GM12874 (cell line): ENCODE measurements around the gene SH3D19.

ENCODE experiments used
- TF ChIP-seq, protein P1 (sequence below): IDR thresholded peaks from 2 replicates; pipeline ENCODE4 v1.5.1; 2011; ENCODE audit warnings: low read depth, mild to moderate bottlenecking, control low read depth, low read length, moderate library complexity; ENCODE audit not compliant: insufficient read depth

SH3D19 gene

DNA sequence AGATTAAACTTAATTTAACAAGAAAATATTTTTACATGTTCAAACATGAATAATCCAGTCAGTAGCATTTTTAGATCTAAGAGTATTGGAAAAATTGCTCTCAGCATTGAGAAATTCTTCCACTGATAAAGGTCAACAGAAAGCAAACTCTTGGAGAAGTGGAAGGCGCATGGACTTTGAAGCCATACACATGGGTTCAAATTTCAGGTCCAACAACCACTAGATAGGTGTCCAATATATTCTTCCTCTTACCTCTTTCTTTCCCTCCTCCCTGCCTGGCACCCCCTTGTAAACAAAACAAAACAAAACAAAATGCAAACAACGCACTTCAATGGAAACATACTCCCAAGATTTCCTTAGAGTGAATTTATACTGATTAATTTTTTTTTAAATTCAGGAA is 76.9 kb downstream of the SH3D19 start:
- TF ChIP-seq, protein P1, sequence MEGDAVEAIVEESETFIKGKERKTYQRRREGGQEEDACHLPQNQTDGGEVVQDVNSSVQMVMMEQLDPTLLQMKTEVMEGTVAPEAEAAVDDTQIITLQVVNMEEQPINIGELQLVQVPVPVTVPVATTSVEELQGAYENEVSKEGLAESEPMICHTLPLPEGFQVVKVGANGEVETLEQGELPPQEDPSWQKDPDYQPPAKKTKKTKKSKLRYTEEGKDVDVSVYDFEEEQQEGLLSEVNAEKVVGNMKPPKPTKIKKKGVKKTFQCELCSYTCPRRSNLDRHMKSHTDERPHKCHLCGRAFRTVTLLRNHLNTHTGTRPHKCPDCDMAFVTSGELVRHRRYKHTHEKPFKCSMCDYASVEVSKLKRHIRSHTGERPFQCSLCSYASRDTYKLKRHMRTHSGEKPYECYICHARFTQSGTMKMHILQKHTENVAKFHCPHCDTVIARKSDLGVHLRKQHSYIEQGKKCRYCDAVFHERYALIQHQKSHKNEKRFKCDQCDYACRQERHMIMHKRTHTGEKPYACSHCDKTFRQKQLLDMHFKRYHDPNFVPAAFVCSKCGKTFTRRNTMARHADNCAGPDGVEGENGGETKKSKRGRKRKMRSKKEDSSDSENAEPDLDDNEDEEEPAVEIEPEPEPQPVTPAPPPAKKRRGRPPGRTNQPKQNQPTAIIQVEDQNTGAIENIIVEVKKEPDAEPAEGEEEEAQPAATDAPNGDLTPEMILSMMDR, result no peak

- TF ChIP-seq, protein P1, result no peak
These were observed 78.0 kb downstream of the SH3D19 start for GRCh38 chr4:151247395-151247794.

DNA sequence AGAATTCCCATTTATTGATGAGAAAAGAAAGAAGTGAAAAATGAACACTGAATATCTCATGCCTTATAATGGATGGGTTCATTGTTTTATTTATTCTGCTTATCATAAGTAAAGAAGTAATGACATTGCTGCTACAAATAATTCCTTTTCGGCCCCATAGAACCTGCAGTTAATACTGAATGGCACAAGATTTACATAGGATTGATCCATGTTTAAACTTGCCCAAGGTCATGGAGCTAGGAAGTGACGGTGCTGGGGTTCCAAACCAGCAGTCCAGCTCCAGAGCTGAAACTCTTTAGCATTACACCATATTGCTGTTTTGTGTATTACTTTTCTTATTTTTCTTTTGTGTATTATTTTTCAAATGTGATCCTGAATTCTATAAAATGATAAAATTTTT is 78.7 kb downstream of the SH3D19 start:
- TF ChIP-seq, protein P1, result no peak

GRCh38 chr4:151242305-151242704 is 83.1 kb downstream of the SH3D19 start:
- TF ChIP-seq, protein P1, result no peak

GRCh38 chr4:151239608-151240007 is 85.8 kb downstream of the SH3D19 start:
- TF ChIP-seq, protein P1, result no peak

- TF ChIP-seq, protein P1, result no peak
These were observed 86.9 kb downstream of the SH3D19 start for GRCh38 chr4:151238477-151238876.

DNA sequence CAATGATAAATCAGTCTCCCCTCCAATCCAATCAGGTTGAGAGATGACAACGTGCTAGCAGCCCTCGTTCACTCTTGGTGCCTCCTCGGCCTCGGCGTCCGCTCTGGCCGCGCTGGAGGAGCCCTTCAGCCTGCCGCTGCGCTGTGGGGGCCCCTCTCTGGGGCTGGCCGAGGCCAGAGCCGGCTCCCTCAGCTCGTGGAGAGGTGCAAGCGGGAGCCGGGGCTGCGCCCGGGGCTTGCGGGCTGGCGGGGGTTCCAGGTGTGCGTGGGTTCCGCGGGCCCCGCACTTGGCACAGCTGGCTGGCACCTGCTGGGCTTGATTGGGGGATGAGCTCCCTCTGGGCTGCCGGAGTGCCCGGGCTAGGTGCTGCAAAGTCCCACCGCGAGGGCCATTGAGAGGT is 89.4 kb downstream of the SH3D19 start:
- TF ChIP-seq, protein P1, result no peak

GRCh38 chr4:151233600-151233999 is 91.8 kb downstream of the SH3D19 start:
- TF ChIP-seq, protein P1, result no peak
